HCT116 (cell line): ENCODE measurements around the gene CRY1. TPM values are rescaled to one million over a fixed set of nuclear protein-coding genes. Genes with fewer than 3 reads are reported as not detected.

ENCODE experiments used
- ATAC-seq: fragments of 200-7000 bp; cut with Tn5 transposase; 2 replicates; pipeline ENCODE4 v1.9.1; 2020; ENCODE audit warnings: mild to moderate bottlenecking, moderate library complexity
- BruUV-seq: library from RNA; stranded (reverse); fragments of 400-500 nt; replicated peaks from 2 replicates; lab custom pipeline; 2021; lab: Mats Ljungman, UMichigan
- CTCF ChIA-PET: fragments of 300-600 bp; sonication (Branson Sonifier 250); formaldehyde crosslinking; loops from one replicate; lab custom pipeline; 2021; ENCODE audit warnings: antibody characterized with exemption; lab: Charles Lee
- POLR2A ChIA-PET: fragments of 300-600, 350-600 bp; sonication (Branson Sonifier 250); formaldehyde crosslinking; loops from one replicate; lab custom pipeline; 2021; ENCODE audit warnings: antibody characterized with exemption; lab: Charles Lee
- RAD21 ChIA-PET, 2 experiments: fragments of 300-600 bp; sonication (Branson Sonifier 250); formaldehyde crosslinking; loops; one replicate each; lab custom pipeline; 2023; ENCODE audit warnings: low total read pairs in 2 of 2; ENCODE audit not compliant: uncharacterized antibody in 2 of 2, unreplicated experiment in 2 of 2, low non-redundant PET in 1 of 2; lab: Charles Lee
- DNase-seq: peaks from one replicate; pipeline ENCODE4 v3.0.0-alpha.2; 2010; ENCODE audit warnings: low read depth, low spot score
- H2AFZ ChIP-seq: fragments of 200-600 bp; shearing (Covaris generic), sonication (generic); 2 replicates; pipeline ENCODE4 v1.6.1; 2017; ENCODE audit warnings: low read depth, mixed run types, mixed read lengths, antibody characterized with exemption, low read length; ENCODE audit not compliant: poor library complexity, severe bottlenecking
- H3K27ac ChIP-seq: 2 replicates; pipeline ENCODE4 v1.5.1; 2012; ENCODE audit warnings: low read depth, low read length
- H3K27me3 ChIP-seq: fragments of 200-600 bp; sonication (generic); 2 replicates; pipeline ENCODE4 v1.6.1; 2016; ENCODE audit warnings: mixed run types, low read length, mixed read lengths; ENCODE audit not compliant: insufficient read depth
- H3K36me3 ChIP-seq, 2 experiments: fragments of 200-500 bp in 1 of 2; fragments of 200-600 bp in 1 of 2; sonication (Bioruptor generic) in 1 of 2; sonication (generic) in 1 of 2; 2 replicates each; pipeline versions ENCODE4 v1.5.1 to v1.6.1; 2014 to 2016; ENCODE audit warnings: low read length in 2 of 2, inconsistent platforms in 1 of 2, mixed read lengths in 1 of 2, mixed run types in 1 of 2; ENCODE audit not compliant: insufficient read depth in 2 of 2, control insufficient read depth in 1 of 2
- H3K4me1 ChIP-seq, 2 experiments: fragments of 200-600 bp in 1 of 2; sonication (generic) in 1 of 2; 2 replicates each; pipeline versions ENCODE4 v1.5.1 to v1.6.1; 2012 to 2017; ENCODE audit warnings: low read length in 2 of 2, inconsistent platforms in 1 of 2, mild to moderate bottlenecking in 1 of 2, mixed read lengths in 1 of 2, mixed run types in 1 of 2, moderate library complexity in 1 of 2; ENCODE audit not compliant: insufficient read depth in 2 of 2, control insufficient read depth in 1 of 2
- H3K4me2 ChIP-seq: fragments of 200-600 bp; sonication (generic); 2 replicates; pipeline ENCODE4 v1.6.1; 2017; ENCODE audit warnings: mixed run types, low read length, mixed read lengths
- H3K4me3 ChIP-seq, 2 experiments: fragments of 200-600 bp in 1 of 2; sonication (generic) in 1 of 2; replicated peaks in 1 of 2; 2 replicates each; pipeline ENCODE4 v1.5.1; 2011 to 2016; ENCODE audit warnings: low read length in 2 of 2, control low read depth in 1 of 2, low read depth in 1 of 2, mild to moderate bottlenecking in 1 of 2, mixed read lengths in 1 of 2, mixed run types in 1 of 2
- H3K79me2 ChIP-seq: fragments of 200-600 bp; sonication (generic); 2 replicates; pipeline ENCODE4 v1.6.1; 2017; ENCODE audit warnings: mild to moderate bottlenecking, mixed run types, low read length, moderate library complexity, mixed read lengths; ENCODE audit not compliant: insufficient read depth
- H3K9ac ChIP-seq: fragments of 200-600 bp; sonication (generic); 2 replicates; pipeline ENCODE4 v1.6.1; 2016; ENCODE audit warnings: low read length, mixed read lengths
- H3K9me2 ChIP-seq: fragments of 200-600 bp; sonication (generic), shearing (Covaris generic); 2 replicates; pipeline ENCODE4 v1.6.1; 2017; ENCODE audit warnings: mixed run types, mild to moderate bottlenecking, moderate library complexity; ENCODE audit not compliant: insufficient read depth
- H3K9me3 ChIP-seq, 2 experiments: fragments of 200-500 bp in 1 of 2; fragments of 200-600 bp in 1 of 2; sonication (Bioruptor generic) in 1 of 2; sonication (generic) in 1 of 2; 2 replicates each; pipeline ENCODE4 v1.6.1; 2014 to 2017; ENCODE audit warnings: low read length in 2 of 2, mixed read lengths in 2 of 2, inconsistent platforms in 1 of 2, low read depth in 1 of 2, mild to moderate bottlenecking in 1 of 2, mixed run types in 1 of 2, moderate library complexity in 1 of 2; ENCODE audit not compliant: control insufficient read depth in 1 of 2, insufficient read depth in 1 of 2
- H4K20me1 ChIP-seq: fragments of 200-600 bp; sonication (generic), shearing (Covaris generic); 2 replicates; pipeline ENCODE4 v1.6.1; 2017; ENCODE audit warnings: mixed run types, mild to moderate bottlenecking, moderate library complexity; ENCODE audit not compliant: insufficient read depth
- CBX3 ChIP-seq: IDR thresholded peaks from 2 replicates; pipeline ENCODE4 v1.6.1; 2012; ENCODE audit warnings: low read depth
- CEBPB ChIP-seq: IDR thresholded peaks from 2 replicates; pipeline ENCODE4 v1.6.1; 2012; ENCODE audit warnings: low read depth
- CTCF ChIP-seq, 3 experiments: fragments of 200-600 bp in 1 of 3; sonication (generic) in 1 of 3; IDR thresholded peaks in 2 of 3; conservative IDR thresholded peaks in 1 of 3; 2 replicates each; pipeline ENCODE4 v1.5.1; 2012 to 2017; ENCODE audit warnings: low read depth in 2 of 3, low read length in 2 of 3, antibody characterized with exemption in 1 of 3, borderline replicate concordance in 1 of 3, control low read depth in 1 of 3, mild to moderate bottlenecking in 1 of 3, mixed read lengths in 1 of 3, mixed run types in 1 of 3, moderate library complexity in 1 of 3; ENCODE audit not compliant: insufficient read depth in 1 of 3
- EGR1 ChIP-seq: IDR thresholded peaks from 2 replicates; pipeline ENCODE4 v1.6.1; 2012; ENCODE audit warnings: low read depth
- ELF1 ChIP-seq: IDR thresholded peaks from 2 replicates; pipeline ENCODE4 v1.6.1; 2012; ENCODE audit warnings: low read depth, borderline replicate concordance
- FOSL1 ChIP-seq: IDR thresholded peaks from 2 replicates; pipeline ENCODE4 v1.6.1; 2012; ENCODE audit warnings: low read depth
- JUND ChIP-seq: IDR thresholded peaks from 2 replicates; pipeline ENCODE4 v1.6.1; 2012
- POLR2AphosphoS5 ChIP-seq: IDR thresholded peaks from 2 replicates; pipeline ENCODE4 v1.6.1; 2011; ENCODE audit warnings: mild to moderate bottlenecking, low read depth, low read length, moderate library complexity
- RAD21 ChIP-seq: IDR thresholded peaks from 2 replicates; pipeline ENCODE4 v1.6.1; 2012; ENCODE audit warnings: low read depth, mild to moderate bottlenecking
- SIN3A ChIP-seq: IDR thresholded peaks from 2 replicates; pipeline ENCODE4 v1.6.1; 2012; ENCODE audit warnings: low read depth
- SP1 ChIP-seq: IDR thresholded peaks from 2 replicates; pipeline ENCODE4 v1.6.1; 2012; ENCODE audit warnings: low read depth
- SRF ChIP-seq: IDR thresholded peaks from 2 replicates; pipeline ENCODE4 v1.6.1; 2012; ENCODE audit warnings: low read depth
- TCF7L2 ChIP-seq: IDR thresholded peaks from 2 replicates; pipeline ENCODE4 v1.7.0; 2011; ENCODE audit warnings: borderline replicate concordance, inconsistent platforms; ENCODE audit not compliant: insufficient read depth, insufficient read length; ENCODE audit errors: extremely low read depth
- YY1 ChIP-seq: IDR thresholded peaks from 2 replicates; pipeline ENCODE4 v1.6.1; 2011; ENCODE audit warnings: low read length, low read depth, moderate library complexity, mild to moderate bottlenecking; ENCODE audit not compliant: insufficient replicate concordance; ENCODE audit errors: extremely low read depth
- ZNF274 ChIP-seq: fragments of 200-500 bp; sonication (Bioruptor generic); IDR thresholded peaks from 2 replicates; pipeline ENCODE4 v1.6.1; 2014; ENCODE audit warnings: mild to moderate bottlenecking, low read depth, low read length, inconsistent platforms
- intact Hi-C: fragments of 100-400 bp; cut with micrococcal nuclease; formaldehyde crosslinking; loops from 2 replicates; pipeline ENCODE4 v1.10.0; 2022
- total RNA-seq: library from RNA; stranded (reverse); gene quantifications from one replicate; pipeline ENCODE4 v1.2.1, GENCODE V29; 2021; ENCODE audit not compliant: unreplicated experiment
- TF ChIP-seq, protein P1 (sequence below): IDR thresholded peaks from 2 replicates; pipeline ENCODE4 v1.6.1; 2012

Gene CRY1
- total RNA-seq, 1 experiment from 2014 or later: 16.3 TPM

GRCh38 chr12:106942775-106943174 lies 150.6 kb downstream of the CRY1 start (continued):
- TF ChIP-seq CTCF (IDR thresholded peaks at IDR 0.05 in 2 of 3, conservative IDR thresholded peaks at IDR 0.05 in 1 of 3; ENCODE audit: borderline replicate concordance in 1 of 3, insufficient read depth in 1 of 3, low read depth in 2 of 3, low read length in 2 of 3): no peak
- TF ChIP-seq RAD21: no peak
- no peak for TF ChIP-seq SIN3A
- TF ChIP-seq SP1: no peak
- TF ChIP-seq ZNF274: no peak
- no peak for TF ChIP-seq EGR1
- TF ChIP-seq, protein P1, sequence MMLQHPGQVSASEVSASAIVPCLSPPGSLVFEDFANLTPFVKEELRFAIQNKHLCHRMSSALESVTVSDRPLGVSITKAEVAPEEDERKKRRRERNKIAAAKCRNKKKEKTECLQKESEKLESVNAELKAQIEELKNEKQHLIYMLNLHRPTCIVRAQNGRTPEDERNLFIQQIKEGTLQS: no peak
- no peak for TF ChIP-seq JUND
- no peak for TF ChIP-seq CBX3
- TF ChIP-seq YY1: no peak
- TF ChIP-seq ELF1: no peak

GRCh38 chr12:106941481-106942156 lies 151.7 kb downstream of the CRY1 start:
- ChIA-PET POLR2A (interaction anchor here (1.1 kb wide), 1 partner anchor 14 kb away, joined by 3 read pairs; the partner anchor contains the start of gene TMEM263), RAD21 (no interaction called here), CTCF (interaction anchor here (0.6 kb wide), 1 partner anchor 28 kb away, joined by 4 read pairs; no protein-coding TSS in a partner anchor)
- no peaks in the 10 kb centered on the region for H3K4me1 ChIP-seq
- H3K9ac ChIP-seq: no peak overlapping the region
- no peak overlapping the region for H3K4me2 ChIP-seq
- H2AFZ ChIP-seq: no peak overlapping the region
- H3K9me3 ChIP-seq: peaks cover 0 to 7% of the 10 kb centered on the region in 2 experiments; a peak in 2 of 4 replicates
- H3K36me3 ChIP-seq: no peaks in the 10 kb centered on the region
- no peaks in the 10 kb centered on the region for H3K27me3 ChIP-seq
- DNase-seq: no peak
- H3K27ac ChIP-seq: no peak overlapping the region
- no peaks in the 10 kb centered on the region for H3K79me2 ChIP-seq
- H3K9me2 ChIP-seq: no peaks in the 10 kb centered on the region
- H4K20me1 ChIP-seq: no peaks in the 10 kb centered on the region
- H3K4me3 ChIP-seq: no peak overlapping the region
- TF ChIP-seq TCF7L2: no peak
- no peak for TF ChIP-seq RAD21
- TF ChIP-seq CEBPB: no peak
- TF ChIP-seq ELF1: no peak
- TF ChIP-seq POLR2AphosphoS5: no peak
- TF ChIP-seq, protein P1: no peak
- no peak for TF ChIP-seq ZNF274
- TF ChIP-seq YY1: no peak
- TF ChIP-seq SP1: no peak
- TF ChIP-seq FOSL1: no peak
- no peak for TF ChIP-seq SRF
- ATAC-seq: no peak
- intact Hi-C loops: no loop called here
- BruUV-seq: no TSS peak
